ENCODE data around the gene AK2.
"Not testable (repeated sequence)": the region's sequence is repeated elsewhere in the genome, so short reads cannot be mapped to it uniquely, and the experiment has no call there.

DNA sequence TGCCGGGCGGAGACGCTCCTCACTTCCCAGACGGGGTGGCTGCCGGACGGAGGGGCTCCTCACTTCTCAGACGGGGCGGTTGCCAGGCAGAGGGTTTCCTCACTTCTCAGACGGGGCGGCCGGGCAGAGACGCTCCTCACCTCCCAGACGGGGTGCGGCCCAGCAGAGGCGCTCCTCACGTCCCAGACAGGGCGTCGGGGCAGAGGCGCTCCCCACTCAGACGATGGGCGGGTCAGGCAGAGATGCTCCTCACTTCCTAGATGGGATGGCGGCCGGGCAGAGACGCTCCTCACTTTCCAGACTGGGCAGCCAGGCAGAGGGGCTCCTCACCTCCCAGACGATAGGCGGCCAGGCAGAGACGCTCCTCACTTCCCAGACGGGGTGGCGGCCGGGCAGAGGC lies 61.6 kb downstream of the AK2 start:
- TF ChIP-seq, protein P1, sequence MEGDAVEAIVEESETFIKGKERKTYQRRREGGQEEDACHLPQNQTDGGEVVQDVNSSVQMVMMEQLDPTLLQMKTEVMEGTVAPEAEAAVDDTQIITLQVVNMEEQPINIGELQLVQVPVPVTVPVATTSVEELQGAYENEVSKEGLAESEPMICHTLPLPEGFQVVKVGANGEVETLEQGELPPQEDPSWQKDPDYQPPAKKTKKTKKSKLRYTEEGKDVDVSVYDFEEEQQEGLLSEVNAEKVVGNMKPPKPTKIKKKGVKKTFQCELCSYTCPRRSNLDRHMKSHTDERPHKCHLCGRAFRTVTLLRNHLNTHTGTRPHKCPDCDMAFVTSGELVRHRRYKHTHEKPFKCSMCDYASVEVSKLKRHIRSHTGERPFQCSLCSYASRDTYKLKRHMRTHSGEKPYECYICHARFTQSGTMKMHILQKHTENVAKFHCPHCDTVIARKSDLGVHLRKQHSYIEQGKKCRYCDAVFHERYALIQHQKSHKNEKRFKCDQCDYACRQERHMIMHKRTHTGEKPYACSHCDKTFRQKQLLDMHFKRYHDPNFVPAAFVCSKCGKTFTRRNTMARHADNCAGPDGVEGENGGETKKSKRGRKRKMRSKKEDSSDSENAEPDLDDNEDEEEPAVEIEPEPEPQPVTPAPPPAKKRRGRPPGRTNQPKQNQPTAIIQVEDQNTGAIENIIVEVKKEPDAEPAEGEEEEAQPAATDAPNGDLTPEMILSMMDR (tag by site-specific recombination; IDR thresholded peaks at IDR 0.05) = not testable (repeated sequence)
- TF ChIP-seq, protein P2, sequence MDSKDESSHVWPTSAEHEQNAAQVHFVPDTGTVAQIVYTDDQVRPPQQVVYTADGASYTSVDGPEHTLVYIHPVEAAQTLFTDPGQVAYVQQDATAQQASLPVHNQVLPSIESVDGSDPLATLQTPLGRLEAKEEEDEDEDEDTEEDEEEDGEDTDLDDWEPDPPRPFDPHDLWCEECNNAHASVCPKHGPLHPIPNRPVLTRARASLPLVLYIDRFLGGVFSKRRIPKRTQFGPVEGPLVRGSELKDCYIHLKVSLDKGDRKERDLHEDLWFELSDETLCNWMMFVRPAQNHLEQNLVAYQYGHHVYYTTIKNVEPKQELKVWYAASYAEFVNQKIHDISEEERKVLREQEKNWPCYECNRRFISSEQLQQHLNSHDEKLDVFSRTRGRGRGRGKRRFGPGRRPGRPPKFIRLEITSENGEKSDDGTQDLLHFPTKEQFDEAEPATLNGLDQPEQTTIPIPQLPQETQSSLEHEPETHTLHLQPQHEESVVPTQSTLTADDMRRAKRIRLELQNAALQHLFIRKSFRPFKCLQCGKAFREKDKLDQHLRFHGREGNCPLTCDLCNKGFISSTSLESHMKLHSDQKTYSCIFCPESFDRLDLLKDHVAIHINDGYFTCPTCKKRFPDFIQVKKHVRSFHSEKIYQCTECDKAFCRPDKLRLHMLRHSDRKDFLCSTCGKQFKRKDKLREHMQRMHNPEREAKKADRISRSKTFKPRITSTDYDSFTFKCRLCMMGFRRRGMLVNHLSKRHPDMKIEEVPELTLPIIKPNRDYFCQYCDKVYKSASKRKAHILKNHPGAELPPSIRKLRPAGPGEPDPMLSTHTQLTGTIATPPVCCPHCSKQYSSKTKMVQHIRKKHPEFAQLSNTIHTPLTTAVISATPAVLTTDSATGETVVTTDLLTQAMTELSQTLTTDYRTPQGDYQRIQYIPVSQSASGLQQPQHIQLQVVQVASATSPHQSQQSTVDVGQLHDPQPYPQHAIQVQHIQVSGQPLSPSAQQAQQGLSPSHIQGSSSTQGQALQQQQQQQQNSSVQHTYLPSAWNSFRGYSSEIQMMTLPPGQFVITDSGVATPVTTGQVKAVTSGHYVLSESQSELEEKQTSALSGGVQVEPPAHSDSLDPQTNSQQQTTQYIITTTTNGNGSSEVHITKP (tag by site-specific recombination; IDR thresholded peaks at IDR 0.05) = not testable (repeated sequence)
- TF ChIP-seq, protein P3, sequence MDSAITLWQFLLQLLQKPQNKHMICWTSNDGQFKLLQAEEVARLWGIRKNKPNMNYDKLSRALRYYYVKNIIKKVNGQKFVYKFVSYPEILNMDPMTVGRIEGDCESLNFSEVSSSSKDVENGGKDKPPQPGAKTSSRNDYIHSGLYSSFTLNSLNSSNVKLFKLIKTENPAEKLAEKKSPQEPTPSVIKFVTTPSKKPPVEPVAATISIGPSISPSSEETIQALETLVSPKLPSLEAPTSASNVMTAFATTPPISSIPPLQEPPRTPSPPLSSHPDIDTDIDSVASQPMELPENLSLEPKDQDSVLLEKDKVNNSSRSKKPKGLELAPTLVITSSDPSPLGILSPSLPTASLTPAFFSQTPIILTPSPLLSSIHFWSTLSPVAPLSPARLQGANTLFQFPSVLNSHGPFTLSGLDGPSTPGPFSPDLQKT (IDR thresholded peaks at IDR 0.05; ENCODE audit: borderline replicate concordance, low read depth, low read length) = not testable (repeated sequence)
- not testable (repeated sequence) for TF ChIP-seq ZFP3 (tag by site-specific recombination; IDR thresholded peaks at IDR 0.05; ENCODE audit: low read depth); ZNF302 (tag by site-specific recombination; IDR thresholded peaks at IDR 0.05; ENCODE audit: low read depth); YY1 (tag by site-specific recombination; IDR thresholded peaks at IDR 0.05); ZNF223 (tag by site-specific recombination; IDR thresholded peaks at IDR 0.05); ZNF138 (tag by site-specific recombination; IDR thresholded peaks at IDR 0.05; ENCODE audit: borderline replicate concordance); ZNF560 (tag by site-specific recombination; IDR thresholded peaks at IDR 0.05; ENCODE audit: borderline replicate concordance); ZBTB1 (tag by site-specific recombination; IDR thresholded peaks at IDR 0.05)
- TF ChIP-seq, protein P4, sequence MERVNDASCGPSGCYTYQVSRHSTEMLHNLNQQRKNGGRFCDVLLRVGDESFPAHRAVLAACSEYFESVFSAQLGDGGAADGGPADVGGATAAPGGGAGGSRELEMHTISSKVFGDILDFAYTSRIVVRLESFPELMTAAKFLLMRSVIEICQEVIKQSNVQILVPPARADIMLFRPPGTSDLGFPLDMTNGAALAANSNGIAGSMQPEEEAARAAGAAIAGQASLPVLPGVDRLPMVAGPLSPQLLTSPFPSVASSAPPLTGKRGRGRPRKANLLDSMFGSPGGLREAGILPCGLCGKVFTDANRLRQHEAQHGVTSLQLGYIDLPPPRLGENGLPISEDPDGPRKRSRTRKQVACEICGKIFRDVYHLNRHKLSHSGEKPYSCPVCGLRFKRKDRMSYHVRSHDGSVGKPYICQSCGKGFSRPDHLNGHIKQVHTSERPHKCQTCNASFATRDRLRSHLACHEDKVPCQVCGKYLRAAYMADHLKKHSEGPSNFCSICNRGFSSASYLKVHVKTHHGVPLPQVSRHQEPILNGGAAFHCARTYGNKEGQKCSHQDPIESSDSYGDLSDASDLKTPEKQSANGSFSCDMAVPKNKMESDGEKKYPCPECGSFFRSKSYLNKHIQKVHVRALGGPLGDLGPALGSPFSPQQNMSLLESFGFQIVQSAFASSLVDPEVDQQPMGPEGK (tag by site-specific recombination; IDR thresholded peaks at IDR 0.05) = not testable (repeated sequence)

Data from HEK293 (cell line).